Activated CD4-positive, alpha-beta T cell treated with anti-CD3 and anti-CD28 coated beads, Interleukin-2, amount 10 ng/mL, durations not matched to agents 7 days and 5 days (primary cell): ENCODE results near the gene CLSTN2. TPM values are rescaled to one million over a fixed set of nuclear protein-coding genes. Genes with fewer than 3 reads are reported as not detected.

ENCODE experiments used
- CTCF ChIA-PET: fragments of 350-600 bp; sonication (Branson Sonifier 250); formaldehyde crosslinking; loops from one replicate; lab custom pipeline; 2021; ENCODE audit warnings: antibody characterized with exemption; lab: Charles Lee
- POLR2A ChIA-PET: fragments of 350-600 bp; sonication (Branson Sonifier 250); formaldehyde crosslinking; loops from one replicate; lab custom pipeline; 2021; ENCODE audit warnings: antibody characterized with exemption; lab: Charles Lee
- DNase-seq: peaks from one replicate; pipeline ENCODE4 v3.0.0-alpha.2; 2020
- H3K27ac Mint-ChIP-seq: one replicate; pipeline ENCODE4 v1.8.0; 2021; ENCODE audit warnings: mild to moderate bottlenecking, moderate library complexity, mixed read lengths
- H3K27me3 Mint-ChIP-seq: one replicate; pipeline ENCODE4 v1.8.0; 2021; ENCODE audit warnings: mixed read lengths
- H3K36me3 Mint-ChIP-seq: one replicate; pipeline ENCODE4 v1.8.0; 2021; ENCODE audit warnings: low read depth, mixed read lengths
- H3K4me1 Mint-ChIP-seq: one replicate; pipeline ENCODE4 v1.8.0; 2021; ENCODE audit warnings: mixed read lengths
- H3K4me3 Mint-ChIP-seq: one replicate; pipeline ENCODE4 v1.8.0; 2021; ENCODE audit warnings: mild to moderate bottlenecking, moderate library complexity, mixed read lengths
- H3K9me3 Mint-ChIP-seq: one replicate; pipeline ENCODE4 v1.8.0; 2021; ENCODE audit warnings: mixed read lengths
- total RNA-seq, 2 experiments: library from RNA; stranded (reverse); gene quantifications; one replicate each; pipeline ENCODE4 v1.2.3, GENCODE V29; 2021

The CLSTN2 gene
- total RNA-seq, 2 experiments from 2014 or later, result not detected

DNA sequence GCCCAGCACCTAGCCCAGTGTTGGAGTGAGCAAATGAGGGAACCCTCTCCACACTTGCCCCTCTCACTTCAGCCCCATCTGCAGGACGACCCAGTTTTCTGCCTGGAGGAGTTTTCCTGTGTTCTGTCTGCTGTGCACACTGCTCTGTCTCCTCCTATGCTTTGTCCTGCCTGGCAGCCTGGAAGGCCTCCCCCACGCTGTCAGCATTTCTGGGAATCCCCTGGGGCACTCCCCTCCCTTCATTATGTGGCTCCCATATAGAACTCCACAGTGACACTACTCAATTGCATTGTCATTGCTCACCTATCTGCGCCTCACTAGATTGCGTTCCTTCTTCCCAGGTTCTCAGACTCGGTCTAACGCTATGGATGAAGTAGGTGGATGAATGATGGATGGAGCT is 13.9 kb downstream of the CLSTN2 start:
- ChIA-PET CTCF (interaction anchor here (1.6 kb wide), 1 partner anchor 29 kb away, joined by 3 read pairs; no protein-coding TSS in a partner anchor), POLR2A (no interaction called here)
- Mint-ChIP-seq H3K27ac (no peak overlapping the region), H3K27me3 (peaks cover 4% of the 10 kb centered on the region), H3K36me3 (no peaks in the 10 kb centered on the region), H3K4me3 (no peak overlapping the region), H3K4me1 (no peaks in the 10 kb centered on the region), H3K9me3 (no peaks in the 10 kb centered on the region)
- DNase-seq, result no peak

DNA sequence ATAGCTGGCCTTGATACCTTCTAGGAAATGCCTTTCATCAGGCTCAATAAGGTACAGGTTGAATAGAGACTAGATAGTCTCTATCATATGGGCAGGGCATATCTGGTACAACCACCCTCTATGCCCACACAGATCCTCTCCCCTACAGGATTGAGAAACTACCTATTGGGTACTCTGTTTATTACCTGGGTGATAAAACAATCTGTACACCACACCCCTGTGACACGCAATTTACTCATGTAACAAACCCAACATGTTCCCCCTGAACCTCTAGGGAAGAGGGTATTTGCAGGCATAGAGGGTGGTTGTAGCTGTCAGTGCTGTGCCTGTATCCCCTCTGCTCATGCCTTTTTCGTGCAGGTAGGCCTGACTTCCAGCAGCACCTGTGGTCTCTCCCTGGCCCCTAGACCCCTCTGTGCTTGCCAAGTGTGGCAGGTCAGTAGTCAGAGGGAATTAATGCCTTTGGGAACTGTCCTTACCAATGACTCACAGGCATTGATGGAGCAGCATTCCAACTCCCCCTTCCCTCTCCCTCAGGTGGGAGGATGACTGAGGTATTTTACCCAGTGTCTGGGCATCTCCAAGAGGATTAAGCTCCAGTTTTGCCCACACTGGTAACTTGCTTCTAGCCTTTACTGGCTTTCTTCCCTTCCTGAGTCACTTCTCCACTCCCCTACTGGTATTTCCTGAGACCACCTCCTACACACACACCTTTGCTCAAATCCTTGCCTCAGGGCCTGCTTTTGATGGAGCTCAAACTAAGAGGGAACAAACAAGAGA is 18.3 kb downstream of the CLSTN2 start:
- Mint-ChIP-seq H3K27me3 (no peaks in the 10 kb centered on the region), H3K27ac (no peak overlapping the region), H3K4me3 (no peak overlapping the region), H3K4me1 (no peaks in the 10 kb centered on the region), H3K9me3 (no peaks in the 10 kb centered on the region), H3K36me3 (no peaks in the 10 kb centered on the region)
- POLR2A ChIA-PET, result no interaction called here
- CTCF ChIA-PET, result no interaction called here
- no peak for DNase-seq

DNA sequence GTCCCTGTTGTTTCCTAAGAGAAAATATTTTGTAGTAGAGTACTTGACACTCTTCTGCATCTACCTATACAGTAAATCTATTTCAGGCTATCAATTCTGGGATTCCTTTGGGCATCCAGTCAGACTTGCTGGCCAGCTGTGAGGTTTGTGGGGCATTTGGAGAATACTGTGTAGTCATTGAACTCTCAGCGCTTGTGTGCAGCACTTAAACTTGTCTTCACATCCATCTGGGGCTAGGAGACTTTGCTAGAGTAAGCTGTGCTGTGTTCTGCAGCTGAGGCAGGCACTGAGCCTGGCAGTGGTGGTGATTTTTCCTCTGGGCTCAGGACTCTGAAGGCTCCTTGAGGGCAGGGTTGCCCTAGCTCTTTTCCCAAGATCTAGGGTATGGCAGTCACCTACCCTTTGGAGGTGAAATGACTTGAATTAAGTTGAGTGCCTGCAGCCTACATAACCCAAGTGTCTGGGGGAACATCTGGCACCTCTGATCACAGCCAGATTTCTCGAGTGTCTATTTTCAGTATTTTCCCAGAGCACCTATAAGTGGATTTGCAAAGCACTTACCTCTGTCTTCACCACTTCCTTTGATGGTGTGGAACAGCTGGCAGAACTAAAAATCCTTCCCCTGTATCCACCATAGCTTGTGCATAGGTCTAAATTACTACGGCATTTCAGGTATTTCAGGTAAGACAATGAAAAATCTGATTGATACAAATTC is 19.3 kb downstream of the CLSTN2 start:
- H3K27me3 Mint-ChIP-seq, result no peaks in the 10 kb centered on the region
- ChIA-PET POLR2A (no interaction called here), CTCF (no interaction called here)
- no peak for DNase-seq
- no peaks in the 10 kb centered on the region for H3K36me3 Mint-ChIP-seq
- H3K9me3 Mint-ChIP-seq, result no peaks in the 10 kb centered on the region
- H3K4me1 Mint-ChIP-seq, result no peaks in the 10 kb centered on the region
- no peak overlapping the region for H3K4me3 Mint-ChIP-seq
- no peak overlapping the region for H3K27ac Mint-ChIP-seq

DNA sequence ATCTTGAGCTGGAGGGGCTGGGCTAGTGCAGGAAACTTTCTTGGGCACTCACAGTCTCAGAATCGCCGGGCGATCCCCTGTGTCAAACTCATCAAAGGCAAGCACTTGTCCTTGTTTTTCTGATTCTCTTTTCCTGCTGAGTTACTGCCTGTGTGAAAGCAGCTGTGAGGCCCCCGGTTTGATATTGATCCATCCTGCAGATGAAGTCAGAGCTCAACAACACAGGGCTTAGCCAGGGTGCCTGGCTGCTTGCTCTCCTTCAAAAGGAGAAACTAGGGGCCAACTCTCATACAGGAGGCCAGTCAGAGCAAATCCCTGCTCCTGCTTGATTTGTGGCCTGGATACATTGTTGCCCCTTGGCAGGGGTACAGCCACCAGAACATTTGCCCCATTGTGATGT is 22.9 kb downstream of the CLSTN2 start:
- ChIA-PET CTCF (no interaction called here), POLR2A (no interaction called here)
- Mint-ChIP-seq H3K27ac (no peak overlapping the region), H3K27me3 (no peaks in the 10 kb centered on the region), H3K9me3 (no peaks in the 10 kb centered on the region), H3K4me1 (no peaks in the 10 kb centered on the region), H3K36me3 (no peaks in the 10 kb centered on the region), H3K4me3 (no peak overlapping the region)
- no peak for DNase-seq

DNA sequence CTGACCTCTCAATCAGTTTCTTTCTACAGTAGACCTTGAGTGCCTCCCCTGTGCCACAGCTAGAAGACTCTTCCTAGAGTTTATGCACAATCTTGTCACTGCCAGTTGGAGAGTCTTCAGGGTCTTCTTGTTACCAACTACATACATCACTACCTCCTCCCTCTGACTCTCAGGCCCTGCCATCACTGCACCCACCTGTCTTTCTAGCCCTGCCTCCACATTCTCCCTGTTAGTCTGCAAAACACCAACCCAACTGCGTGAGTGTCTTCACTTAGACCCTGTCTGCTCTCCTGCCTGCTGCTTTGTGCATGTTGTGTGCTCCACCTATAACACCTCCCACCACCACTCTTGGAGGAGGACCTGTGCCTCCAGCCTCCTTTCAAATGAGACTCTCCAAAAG is 34.4 kb downstream of the CLSTN2 start:
- Mint-ChIP-seq H3K9me3 (no peaks in the 10 kb centered on the region), H3K4me3 (no peak overlapping the region), H3K36me3 (no peaks in the 10 kb centered on the region), H3K27me3 (no peaks in the 10 kb centered on the region), H3K4me1 (no peaks in the 10 kb centered on the region), H3K27ac (no peak overlapping the region)
- POLR2A ChIA-PET, result no interaction called here
- no peak for DNase-seq
- CTCF ChIA-PET, result no interaction called here

DNA sequence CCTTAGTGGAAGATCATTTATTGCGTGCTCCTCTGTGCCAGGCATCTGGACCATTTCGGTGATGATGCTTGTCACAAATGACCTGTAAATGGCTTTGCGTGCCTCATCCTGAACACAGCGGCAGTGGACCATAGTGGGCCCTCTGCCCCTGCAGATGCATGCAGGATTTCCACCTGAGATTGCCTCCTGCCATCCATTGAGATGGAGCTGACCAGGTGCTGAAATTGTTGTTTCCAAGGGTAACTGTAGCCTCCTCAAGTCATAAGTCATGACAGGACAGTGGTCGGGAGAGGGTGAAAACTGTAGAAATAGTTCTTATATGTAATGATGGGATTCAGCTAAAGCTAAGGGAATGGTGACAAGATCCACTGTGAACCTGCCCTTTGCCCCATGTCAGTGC is 35.5 kb downstream of the CLSTN2 start:
- no peaks in the 10 kb centered on the region for H3K9me3 Mint-ChIP-seq
- no peaks in the 10 kb centered on the region for H3K36me3 Mint-ChIP-seq

DNA sequence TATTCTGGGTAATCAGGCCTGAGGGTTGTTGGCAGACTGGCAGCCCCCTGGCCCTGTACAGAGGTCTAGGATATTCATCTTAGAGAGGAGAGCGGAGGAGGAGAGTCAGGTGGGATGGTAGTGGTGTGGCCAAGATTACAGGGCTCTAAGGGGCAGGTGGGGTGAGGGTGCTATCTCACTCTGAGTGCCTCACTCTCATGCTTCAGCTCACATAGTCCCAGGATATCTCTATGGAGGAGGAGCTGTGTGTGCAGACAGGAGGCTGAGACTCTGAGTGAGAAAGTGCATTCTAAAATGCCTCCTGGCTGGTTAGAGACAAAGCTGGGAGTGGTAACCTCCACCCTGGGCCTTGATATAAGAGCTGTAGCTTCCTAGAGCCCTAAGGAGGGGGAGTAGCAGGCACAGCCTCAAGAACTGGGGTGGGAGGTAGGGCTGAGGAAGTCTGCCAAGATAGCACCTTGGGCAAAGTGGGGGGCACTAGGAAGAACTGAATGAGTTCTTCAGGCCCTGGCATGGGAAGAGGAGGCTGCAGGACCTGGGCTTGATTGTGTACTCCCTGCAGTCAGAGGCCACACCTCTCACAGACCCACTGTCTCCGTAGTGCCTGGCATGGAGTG is 39.9 kb downstream of the CLSTN2 start:
- ChIA-PET POLR2A (no interaction called here), CTCF (no interaction called here)
- no peaks in the 10 kb centered on the region for H3K9me3 Mint-ChIP-seq
- no peaks in the 10 kb centered on the region for H3K27me3 Mint-ChIP-seq
- no peaks in the 10 kb centered on the region for H3K36me3 Mint-ChIP-seq
- DNase-seq, result no peak
- no peak overlapping the region for H3K27ac Mint-ChIP-seq
- no peak overlapping the region for H3K4me3 Mint-ChIP-seq
- H3K4me1 Mint-ChIP-seq, result no peaks in the 10 kb centered on the region

More for the DNA sequence above, 35.5 kb downstream of the CLSTN2 start:
- Mint-ChIP-seq H3K27me3 (no peaks in the 10 kb centered on the region), H3K4me3 (no peak overlapping the region), H3K4me1 (no peaks in the 10 kb centered on the region), H3K27ac (no peak overlapping the region)
- DNase-seq, result no peak
- ChIA-PET POLR2A (no interaction called here), CTCF (no interaction called here)

DNA sequence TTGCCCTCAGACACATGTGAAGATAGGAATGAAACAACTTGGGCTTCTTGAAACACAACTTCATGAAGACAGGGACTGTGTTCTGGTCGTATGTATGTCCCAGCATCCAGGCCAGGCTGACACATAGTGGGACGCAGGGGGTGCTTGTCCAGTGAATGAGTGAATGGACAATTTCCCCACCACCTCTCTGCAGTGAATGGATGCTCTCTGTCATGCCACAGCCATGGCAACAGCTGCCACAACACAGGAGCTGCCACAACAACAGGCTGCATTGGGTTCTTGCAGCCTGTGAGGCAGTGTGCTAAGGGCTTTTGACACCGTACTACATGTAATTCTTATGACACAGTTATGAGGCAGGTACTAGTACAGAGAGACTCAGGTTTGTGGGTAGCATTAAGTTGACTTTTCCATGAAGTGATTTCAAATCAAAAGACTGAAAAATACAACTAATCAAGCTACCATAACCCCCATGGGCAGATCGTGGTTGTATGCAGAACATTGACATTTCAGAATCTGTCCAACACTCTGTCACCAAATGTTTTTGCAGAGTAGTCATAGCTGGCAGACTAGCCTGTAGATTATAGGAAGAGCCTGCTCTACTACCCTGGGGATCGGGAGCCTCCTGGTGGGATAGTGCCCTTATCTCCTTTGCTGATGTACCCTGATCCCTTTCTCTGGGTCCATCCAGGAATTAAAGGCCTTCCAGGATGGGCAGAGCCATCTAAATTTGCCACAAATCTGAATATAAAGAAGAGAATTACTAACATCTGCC is 40.8 kb downstream of the CLSTN2 start:
- DNase-seq, result no peak
- no peak overlapping the region for H3K4me3 Mint-ChIP-seq
- no peaks in the 10 kb centered on the region for H3K36me3 Mint-ChIP-seq
- no peaks in the 10 kb centered on the region for H3K4me1 Mint-ChIP-seq
- no peaks in the 10 kb centered on the region for H3K9me3 Mint-ChIP-seq
- no peak overlapping the region for H3K27ac Mint-ChIP-seq
- no peaks in the 10 kb centered on the region for H3K27me3 Mint-ChIP-seq
- ChIA-PET CTCF (no interaction called here), POLR2A (no interaction called here)

DNA sequence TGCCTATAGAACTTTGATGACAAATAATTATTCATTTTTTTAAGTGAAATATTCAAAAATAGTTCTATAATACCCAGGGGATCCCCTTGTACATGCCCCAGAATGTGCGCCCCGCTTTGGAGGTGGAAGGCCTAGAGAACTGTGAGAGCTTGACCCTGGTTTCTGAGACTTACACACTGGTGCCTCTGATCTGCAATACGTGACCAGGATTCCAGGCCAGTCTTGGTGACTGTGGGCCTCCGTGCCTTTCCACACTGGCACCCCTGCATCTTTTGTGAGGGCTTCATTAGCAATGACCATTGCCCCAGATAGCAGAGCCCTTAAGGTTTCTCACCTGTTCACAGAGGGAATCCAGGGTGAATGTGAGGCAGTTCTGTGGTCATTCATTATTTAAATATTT is 44.0 kb downstream of the CLSTN2 start:
- Mint-ChIP-seq H3K4me3 (no peak overlapping the region), H3K36me3 (no peaks in the 10 kb centered on the region), H3K9me3 (no peaks in the 10 kb centered on the region), H3K27ac (no peak overlapping the region), H3K27me3 (no peaks in the 10 kb centered on the region), H3K4me1 (no peaks in the 10 kb centered on the region)
- ChIA-PET CTCF (interaction anchor here (0.6 kb wide), 1 partner anchor 240 kb away, joined by 3 read pairs; no protein-coding TSS in a partner anchor), POLR2A (no interaction called here)
- no peak for DNase-seq

DNA sequence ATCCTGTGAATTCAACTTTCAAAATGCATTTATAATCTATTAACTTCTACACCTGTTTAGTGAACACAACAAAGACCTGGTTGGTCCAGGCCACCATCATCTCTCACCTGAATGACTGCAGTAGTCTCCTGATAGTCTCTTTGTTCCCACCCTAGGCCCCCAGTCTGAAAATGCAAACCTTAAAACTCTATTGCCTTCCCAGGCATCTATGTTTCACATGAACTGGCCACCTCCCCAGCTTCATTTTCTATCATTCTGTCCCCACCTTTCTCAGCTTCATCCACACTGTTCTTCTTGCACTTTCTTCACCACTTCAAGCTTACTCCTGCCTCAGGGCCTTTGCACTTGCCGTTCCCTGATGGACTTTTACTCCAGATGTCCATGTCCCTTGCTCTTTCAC is 45.0 kb downstream of the CLSTN2 start:
- Mint-ChIP-seq H3K4me1 (no peaks in the 10 kb centered on the region), H3K9me3 (no peaks in the 10 kb centered on the region), H3K27me3 (peaks cover 7% of the 10 kb centered on the region), H3K4me3 (no peak overlapping the region), H3K27ac (no peak overlapping the region), H3K36me3 (no peaks in the 10 kb centered on the region)
- DNase-seq, result no peak
- POLR2A ChIA-PET, result no interaction called here
- CTCF ChIA-PET, result no interaction called here

DNA sequence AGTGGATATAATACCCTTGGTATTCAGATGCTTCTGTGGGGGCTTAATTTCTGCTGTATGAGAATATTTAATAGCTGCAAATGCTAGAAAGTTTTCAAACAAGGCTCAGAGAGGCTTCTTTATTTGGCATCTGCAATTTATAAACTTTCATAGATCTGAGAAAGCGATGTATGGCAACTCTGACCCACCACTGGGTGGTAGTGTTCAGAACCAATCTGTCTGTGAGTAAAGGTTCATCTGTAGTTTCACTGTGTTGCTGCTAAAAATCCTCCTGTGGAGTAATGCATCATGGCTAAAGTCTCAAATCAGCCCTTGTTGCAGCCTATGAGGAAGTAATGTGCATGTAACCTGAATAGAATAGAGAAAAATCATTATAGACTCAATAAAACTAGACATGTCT is 47.4 kb downstream of the CLSTN2 start:
- CTCF ChIA-PET, result no interaction called here
- POLR2A ChIA-PET, result no interaction called here
- H3K9me3 Mint-ChIP-seq, result no peaks in the 10 kb centered on the region
- H3K27me3 Mint-ChIP-seq, result peaks cover 7% of the 10 kb centered on the region
- no peaks in the 10 kb centered on the region for H3K4me1 Mint-ChIP-seq
- DNase-seq, result no peak
- no peak overlapping the region for H3K4me3 Mint-ChIP-seq
- H3K36me3 Mint-ChIP-seq, result no peaks in the 10 kb centered on the region
- no peak overlapping the region for H3K27ac Mint-ChIP-seq

DNA sequence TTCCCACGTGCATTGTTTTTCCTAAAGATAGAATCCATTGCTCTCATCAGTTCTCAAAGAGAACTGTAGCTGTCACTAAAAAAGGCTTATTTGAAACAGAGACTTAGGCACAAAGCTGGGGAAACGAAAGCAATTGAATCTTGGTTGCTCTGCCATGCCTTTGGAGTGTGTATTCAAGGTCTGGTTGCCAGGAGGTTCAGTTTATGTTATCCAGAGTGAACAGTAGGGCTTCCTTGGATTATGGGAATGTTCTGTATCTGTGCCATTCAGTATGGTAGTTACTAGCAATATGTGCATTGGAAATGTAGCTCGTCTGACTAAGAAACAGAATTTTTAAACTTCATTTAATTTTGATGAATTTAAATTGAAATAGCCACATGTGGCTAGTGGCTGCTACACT is 50.6 kb downstream of the CLSTN2 start:
- no peak overlapping the region for H3K4me3 Mint-ChIP-seq
- ChIA-PET CTCF (no interaction called here), POLR2A (no interaction called here)
- H3K27ac Mint-ChIP-seq, result no peak overlapping the region
- H3K36me3 Mint-ChIP-seq, result no peaks in the 10 kb centered on the region
- no peaks in the 10 kb centered on the region for H3K4me1 Mint-ChIP-seq
- no peak for DNase-seq
- peaks cover 7% of the 10 kb centered on the region for H3K27me3 Mint-ChIP-seq
- no peaks in the 10 kb centered on the region for H3K9me3 Mint-ChIP-seq

DNA sequence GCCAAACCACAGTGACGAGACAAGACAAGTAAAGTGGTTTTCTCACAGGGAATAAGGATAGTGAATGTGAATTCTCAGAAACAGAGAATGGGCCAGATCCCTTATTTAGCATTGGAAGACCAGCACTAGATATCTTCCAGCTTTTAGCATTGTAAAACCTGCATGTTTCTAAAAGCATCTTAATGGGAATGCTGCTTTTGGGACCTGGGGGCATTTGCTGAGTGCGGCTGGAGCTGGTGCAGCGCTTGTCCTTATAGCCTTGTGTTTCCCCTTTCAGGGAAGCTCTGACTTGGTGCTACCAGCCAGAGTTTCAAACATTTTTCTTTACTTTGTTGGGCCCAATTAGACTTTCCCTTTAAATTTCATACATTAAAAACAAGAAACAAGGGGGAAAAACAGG is 52.9 kb downstream of the CLSTN2 start:
- CTCF ChIA-PET, result no interaction called here
- no peak overlapping the region for H3K27ac Mint-ChIP-seq
- H3K36me3 Mint-ChIP-seq, result no peaks in the 10 kb centered on the region
- no peak overlapping the region for H3K4me3 Mint-ChIP-seq
- POLR2A ChIA-PET, result no interaction called here
- no peaks in the 10 kb centered on the region for H3K9me3 Mint-ChIP-seq
- peaks cover 7% of the 10 kb centered on the region for H3K27me3 Mint-ChIP-seq
- no peaks in the 10 kb centered on the region for H3K4me1 Mint-ChIP-seq
- DNase-seq, result no peak
